ENCODE results near the gene GON7.
"Not testable (repeated sequence)": the region's sequence is repeated elsewhere in the genome, so short reads cannot be mapped to it uniquely, and the experiment has no call there.

Gene GON7

GRCh38 chr14:93158349-93158748 is 48.5 kb downstream of the GON7 start:
- DNase-seq (ENCODE audit: low read depth, low spot score); H3K27ac ChIP-seq (ENCODE audit: low read length): not testable (repeated sequence)
- no CpG with 5 or more reads among the region's 7 CpGs for WGBS (ENCODE audit: insufficient coverage, insufficient read length)

GRCh38 chr14:93156693-93157369 is 50.0 kb downstream of the GON7 start:
- no peak for DNase-seq (ENCODE audit: low read depth, low spot score)
- H3K27ac ChIP-seq (ENCODE audit: low read length): no peak overlapping the region
- H3K36me3 ChIP-seq (ENCODE audit: control insufficient read depth, insufficient read depth, low read length): no peaks in the 10 kb centered on the region
- WGBS (ENCODE audit: insufficient coverage, insufficient read length): no CpG with 5 or more reads among the region's 8 CpGs
- H3K9me3 ChIP-seq (ENCODE audit: control insufficient read depth, insufficient read depth, low read length): no peaks in the 10 kb centered on the region
- H3K4me1 ChIP-seq (ENCODE audit: control insufficient read depth, insufficient read depth, low read length): 0 out of 2 replicates have a peak, but pooled peaks cover 3% of the 10 kb centered on the region
- no peak overlapping the region for H3K4me3 ChIP-seq (ENCODE audit: low read length)
- H3K27me3 ChIP-seq (ENCODE audit: control insufficient read depth, insufficient read depth, low read length): no peaks in the 10 kb centered on the region

More at GRCh38 chr14:93158349-93158748, 48.5 kb downstream of the GON7 start:
- not testable (repeated sequence) for H3K36me3 ChIP-seq (ENCODE audit: control insufficient read depth, insufficient read depth, low read length); H3K9me3 ChIP-seq (ENCODE audit: control insufficient read depth, insufficient read depth, low read length); H3K4me3 ChIP-seq (ENCODE audit: low read length); H3K27me3 ChIP-seq (ENCODE audit: control insufficient read depth, insufficient read depth, low read length); H3K4me1 ChIP-seq (ENCODE audit: control insufficient read depth, insufficient read depth, low read length)

GRCh38 chr14:93155667-93156066 is 51.2 kb downstream of the GON7 start:
- Histone ChIP-seq H3K36me3 (ENCODE audit: control insufficient read depth, insufficient read depth, low read length) (no peaks in the 10 kb centered on the region), H3K27me3 (ENCODE audit: control insufficient read depth, insufficient read depth, low read length) (no peaks in the 10 kb centered on the region), H3K4me1 (ENCODE audit: control insufficient read depth, insufficient read depth, low read length) (0 out of 2 replicates have a peak, but pooled peaks cover 3% of the 10 kb centered on the region), H3K9me3 (ENCODE audit: control insufficient read depth, insufficient read depth, low read length) (no peaks in the 10 kb centered on the region), H3K4me3 (ENCODE audit: low read length) (no peak overlapping the region), H3K27ac (ENCODE audit: low read length) (no peak overlapping the region)
- DNase-seq (ENCODE audit: low read depth, low spot score): no peak
- WGBS (ENCODE audit: insufficient coverage, insufficient read length): no CpG with 5 or more reads among the region's 2 CpGs

GRCh38 chr14:93153121-93153520 is 53.7 kb downstream of the GON7 start:
- Histone ChIP-seq H3K36me3 (ENCODE audit: control insufficient read depth, insufficient read depth, low read length) (no peaks in the 10 kb centered on the region), H3K27ac (ENCODE audit: low read length) (no peak overlapping the region), H3K9me3 (ENCODE audit: control insufficient read depth, insufficient read depth, low read length) (no peaks in the 10 kb centered on the region), H3K4me1 (ENCODE audit: control insufficient read depth, insufficient read depth, low read length) (no peaks in the 10 kb centered on the region), H3K4me3 (ENCODE audit: low read length) (no peak overlapping the region), H3K27me3 (ENCODE audit: control insufficient read depth, insufficient read depth, low read length) (no peaks in the 10 kb centered on the region)
- no CpG with 5 or more reads among the region's 7 CpGs for WGBS (ENCODE audit: insufficient coverage, insufficient read length)
- DNase-seq (ENCODE audit: low read depth, low spot score): no peak
